Measurements from ENCODE around the gene SLC25A42.
"Not testable (repeated sequence)": the region's sequence is repeated elsewhere in the genome, so short reads cannot be mapped to it uniquely, and the experiment has no call there.

SLC25A42 gene

DNA sequence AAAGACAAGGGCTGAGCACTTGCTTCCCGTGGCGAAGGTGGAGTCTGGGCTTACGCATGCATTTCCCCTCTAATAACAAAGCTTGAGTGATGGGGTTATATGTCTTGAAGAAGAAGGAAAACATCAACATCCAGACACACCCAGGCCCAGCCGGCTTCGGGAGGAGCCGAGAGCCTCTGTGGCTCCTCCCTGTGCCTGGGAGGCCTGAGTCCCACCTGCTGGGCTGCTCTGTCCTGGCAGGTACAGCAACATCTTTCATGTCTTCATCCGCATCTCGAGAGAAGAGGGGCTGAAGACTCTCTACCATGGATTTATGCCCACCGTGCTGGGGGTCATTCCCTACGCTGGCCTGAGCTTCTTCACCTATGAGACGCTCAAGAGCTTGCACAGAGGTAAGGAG, 43.9 kb downstream of the SLC25A42 start:
- DNase-seq, result no peak

- DNase-seq, result no peak
Observed at GRCh38 chr19:19109601-19110000, 45.8 kb downstream of the SLC25A42 start.

DNA sequence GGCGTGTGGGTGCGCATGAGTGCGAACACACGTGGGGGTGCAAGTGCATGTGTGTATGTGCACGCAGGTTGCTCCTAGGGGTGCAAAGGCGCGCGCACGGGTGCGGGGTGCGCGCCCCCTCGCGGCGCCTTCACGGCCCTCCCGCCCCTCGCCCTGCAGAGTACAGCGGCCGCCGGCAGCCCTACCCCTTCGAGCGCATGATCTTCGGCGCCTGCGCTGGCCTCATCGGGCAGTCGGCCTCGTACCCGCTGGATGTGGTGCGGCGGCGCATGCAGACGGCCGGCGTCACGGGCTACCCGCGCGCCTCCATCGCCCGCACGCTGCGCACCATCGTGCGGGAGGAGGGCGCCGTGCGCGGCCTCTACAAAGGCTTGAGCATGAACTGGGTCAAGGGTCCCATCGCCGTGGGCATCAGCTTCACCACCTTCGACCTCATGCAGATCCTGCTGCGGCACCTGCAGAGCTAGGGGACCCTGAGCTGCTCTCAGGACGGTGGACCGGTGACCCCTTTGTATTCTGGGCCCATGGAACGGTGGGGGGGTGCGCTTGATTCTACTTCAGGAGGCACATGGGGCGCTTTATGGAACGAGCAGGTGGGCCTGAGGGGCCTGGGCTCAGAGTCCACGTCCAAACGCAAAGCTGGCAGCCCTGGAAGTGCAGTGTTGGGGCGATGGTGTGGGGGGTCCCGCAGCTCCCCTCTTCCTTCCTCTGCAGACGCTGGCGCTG, 46.8 kb downstream of the SLC25A42 start:
- peak in 1 of 2 donors; percentile 22 for DNase-seq

DNA sequence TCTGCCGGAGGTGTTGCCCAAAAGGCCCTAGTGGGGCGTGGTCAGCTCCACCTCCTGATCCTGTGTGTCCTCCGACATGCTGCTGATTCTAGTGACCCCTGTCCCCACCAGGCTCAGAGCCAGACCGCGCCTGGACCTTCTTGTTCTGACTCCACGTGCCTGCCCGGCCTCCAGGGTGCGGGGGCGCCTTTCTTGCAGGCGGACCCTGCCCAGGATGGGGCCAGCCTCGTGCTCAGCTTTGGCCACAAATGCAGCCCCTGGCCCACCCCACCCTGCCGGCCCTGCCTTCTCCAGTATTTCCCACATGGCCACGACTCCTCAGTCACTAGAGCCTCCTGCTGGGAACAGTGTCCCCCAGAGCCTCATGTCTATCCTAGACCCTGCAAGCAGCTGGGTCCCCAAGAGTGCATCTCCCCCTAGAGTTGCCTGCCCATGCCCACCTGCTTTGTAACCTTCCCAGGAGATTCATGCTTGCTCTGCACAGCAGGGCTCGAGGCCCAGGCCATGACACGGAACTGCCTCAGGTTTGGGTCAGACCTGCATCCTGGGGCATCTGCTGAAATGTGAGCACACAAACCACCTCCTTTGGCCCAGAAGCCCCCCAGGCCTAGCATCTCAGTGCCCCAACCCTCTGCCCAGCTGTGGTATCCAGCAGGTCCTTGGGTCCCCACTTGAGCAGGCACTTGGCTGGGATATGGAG, 47.5 kb downstream of the SLC25A42 start:
- no peak for DNase-seq

GRCh38 chr19:19111967-19112580, 48.3 kb downstream of the SLC25A42 start:
- no peak for DNase-seq

DNA sequence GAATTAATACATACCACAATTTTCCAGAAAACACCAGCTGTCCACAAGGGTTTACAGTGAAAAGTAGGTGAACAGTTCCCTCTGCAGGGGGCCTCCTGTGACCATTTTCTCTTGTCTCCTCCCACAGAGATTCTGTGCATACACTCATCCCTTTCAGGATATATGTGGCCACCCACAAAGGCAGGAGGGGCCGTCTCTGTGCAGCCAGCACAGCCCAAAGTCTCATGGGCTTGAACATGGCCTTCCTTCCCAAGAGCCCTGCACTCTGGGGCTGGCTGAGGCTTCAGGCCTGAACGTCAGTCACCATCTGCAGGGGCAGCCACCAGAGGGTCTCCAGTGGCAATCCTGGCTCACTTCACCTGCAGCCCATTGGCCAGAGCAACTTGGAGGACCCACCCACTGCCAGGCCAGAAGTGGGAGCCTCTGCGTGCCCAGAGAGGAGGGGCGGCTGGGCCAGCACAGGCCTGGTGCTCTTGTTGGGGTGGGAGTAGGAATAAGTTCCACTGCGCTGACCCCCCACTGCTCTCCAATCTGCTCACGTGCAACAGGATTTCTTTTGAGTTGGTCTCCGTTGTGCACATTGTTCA, 49.3 kb downstream of the SLC25A42 start:
- DNase-seq, result no peak

DNA sequence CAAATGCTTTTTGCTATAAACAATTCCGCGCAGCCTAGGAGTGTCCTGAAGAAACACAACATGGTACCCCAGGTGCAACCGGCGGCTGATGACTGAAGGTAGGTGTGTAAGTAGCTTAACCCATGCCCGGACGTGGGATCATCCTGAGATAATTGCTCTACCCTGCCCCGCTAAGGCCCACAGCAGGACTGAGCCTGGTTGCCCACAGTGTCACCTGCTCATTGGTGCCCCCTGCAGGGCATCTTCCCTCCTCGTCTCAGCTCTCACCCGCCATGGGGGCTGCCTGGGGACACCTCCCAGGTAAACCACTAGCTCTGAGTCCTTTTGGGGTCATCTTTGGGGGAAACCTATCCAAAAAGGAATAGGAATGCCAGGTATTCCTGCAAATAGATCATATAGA, 52.2 kb downstream of the SLC25A42 start:
- peak; percentile 24 to 54 for DNase-seq

GRCh38 chr19:19119325-19120237, 55.8 kb downstream of the SLC25A42 start:
- DNase-seq, result no peak

DNA sequence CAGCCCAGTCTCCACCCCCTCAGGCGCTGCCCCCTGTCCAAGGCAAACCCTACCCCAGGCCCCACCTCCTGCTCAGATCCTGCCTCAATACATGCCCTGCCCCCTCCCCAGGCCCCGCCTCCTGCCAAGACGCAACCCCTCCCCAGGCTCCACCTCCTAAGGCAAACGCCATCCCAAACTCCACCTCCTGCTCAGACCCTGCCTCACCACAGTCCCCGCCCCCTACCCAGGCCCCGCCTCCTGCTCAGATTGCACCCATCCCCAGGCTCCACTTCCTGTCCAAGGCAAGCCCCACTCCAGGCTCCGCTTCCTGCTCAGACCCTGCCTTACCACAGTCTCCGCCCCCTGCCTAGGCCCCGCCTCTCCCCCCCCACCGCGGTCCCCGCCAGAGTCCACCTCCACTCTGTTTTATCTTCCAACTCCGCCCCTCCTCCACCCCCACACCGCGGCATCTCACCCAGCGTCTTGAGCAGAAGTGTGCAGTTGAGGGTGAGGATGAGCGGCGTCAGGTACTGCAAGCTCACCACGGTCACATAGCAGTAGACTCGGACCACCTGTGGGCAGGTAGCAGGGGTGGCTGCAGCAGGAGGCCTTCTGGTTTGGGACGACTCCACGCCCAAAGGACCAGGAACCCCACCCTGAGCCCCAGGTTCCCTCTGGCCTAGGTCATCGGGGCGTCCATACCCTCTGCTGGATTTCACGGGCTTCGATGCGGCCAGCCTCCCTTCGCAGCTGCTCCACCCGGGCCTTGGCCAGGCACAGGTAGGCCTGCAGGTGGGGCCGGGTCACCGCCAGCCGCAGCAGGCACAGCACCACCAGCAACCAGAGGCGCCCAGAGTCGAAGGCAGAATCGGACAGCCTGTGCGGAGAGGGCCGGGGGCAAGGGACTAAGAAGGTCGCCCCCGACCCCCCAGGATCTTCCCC, 56.8 kb downstream of the SLC25A42 start:
- DNase-seq, result peak in 1 of 2 donors; percentile 22

DNA sequence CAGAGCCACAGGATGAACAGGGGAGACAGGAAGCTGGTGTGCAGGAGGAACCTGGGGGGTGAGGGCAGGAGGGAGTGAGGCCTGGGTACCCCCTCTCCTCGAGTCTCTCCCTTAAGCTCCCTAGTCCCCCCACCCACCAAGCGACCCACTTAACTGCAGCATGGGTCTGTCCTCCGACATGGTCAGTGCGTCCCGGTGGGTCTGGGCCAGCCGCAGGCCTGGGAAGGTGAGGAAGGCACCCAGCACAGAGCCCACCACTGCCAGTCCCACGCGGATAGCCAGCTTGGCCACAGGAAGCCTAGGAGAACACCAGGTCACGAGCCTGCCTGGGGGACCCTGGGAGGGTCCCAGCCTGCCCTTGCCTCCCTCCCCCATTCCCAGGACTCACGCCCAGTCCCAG, 57.6 kb downstream of the SLC25A42 start:
- no peak for DNase-seq

DNA sequence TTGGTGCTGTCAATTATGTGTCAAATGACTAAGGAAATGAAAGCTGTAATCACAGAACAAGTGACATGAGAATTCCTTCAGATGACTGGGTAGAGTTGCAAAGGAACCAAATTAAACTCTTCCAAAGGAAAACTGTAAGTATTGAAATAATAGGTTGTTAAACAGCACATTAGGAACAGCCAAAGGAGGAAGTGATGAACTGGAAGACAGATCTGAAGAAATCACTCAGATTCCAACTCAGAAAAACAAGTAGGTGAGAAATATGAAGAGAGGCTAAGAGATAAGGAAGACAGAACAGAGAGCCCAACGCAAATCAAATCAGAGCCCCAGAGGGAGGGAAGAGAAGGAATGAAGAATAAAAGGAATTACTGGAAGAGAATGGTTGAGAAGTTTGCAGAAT, 59.1 kb downstream of the SLC25A42 start:
- no peak for DNase-seq

GRCh38 chr19:19123386-19123785, 59.6 kb downstream of the SLC25A42 start:
- no peak for DNase-seq

GRCh38 chr19:19126102-19126501, 62.3 kb downstream of the SLC25A42 start:
- no peak for DNase-seq

DNA sequence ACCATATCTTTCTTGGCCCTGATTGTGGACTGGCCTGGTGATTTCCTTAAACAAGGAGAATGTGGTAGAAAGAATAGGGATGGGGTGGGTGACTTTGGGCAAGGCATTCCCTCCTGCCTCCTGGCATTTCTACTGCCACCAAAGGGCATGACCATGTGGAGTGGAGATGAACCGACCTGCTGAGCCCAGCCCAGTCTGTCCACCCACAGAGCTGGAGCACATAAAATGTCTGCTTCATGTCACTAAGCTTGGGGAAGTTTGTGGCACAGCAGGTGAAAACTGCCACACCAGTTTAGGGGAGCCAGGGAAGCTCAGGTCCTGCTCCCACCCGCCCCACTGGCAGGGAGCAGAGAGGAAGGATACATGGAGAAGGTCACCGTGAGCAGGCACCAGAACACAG, 68.2 kb downstream of the SLC25A42 start:
- no peak for DNase-seq

DNA sequence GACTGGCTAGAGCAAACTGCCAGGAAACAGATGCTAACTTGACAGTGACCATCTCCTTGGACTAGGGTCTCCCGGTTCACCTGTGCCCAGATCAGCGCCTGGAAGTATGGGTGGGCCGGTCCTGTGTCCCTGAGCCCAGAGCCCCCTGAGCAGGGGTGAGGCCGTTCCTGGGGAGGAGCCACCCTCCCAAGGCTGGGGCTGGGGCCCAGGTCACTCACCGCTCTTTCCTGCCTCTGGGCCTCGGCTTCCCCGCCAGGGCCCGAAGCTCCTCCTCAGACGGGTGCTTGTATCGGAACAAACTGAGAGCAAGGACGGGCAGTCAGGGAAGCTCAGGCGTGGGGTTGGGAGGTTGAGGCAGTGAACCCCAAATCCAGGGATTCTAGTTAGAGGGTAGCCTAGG, 69.1 kb downstream of the SLC25A42 start:
- DNase-seq, result no peak

- DNase-seq, result no peak
Observed at GRCh38 chr19:19133985-19134384, 70.2 kb downstream of the SLC25A42 start.

DNA sequence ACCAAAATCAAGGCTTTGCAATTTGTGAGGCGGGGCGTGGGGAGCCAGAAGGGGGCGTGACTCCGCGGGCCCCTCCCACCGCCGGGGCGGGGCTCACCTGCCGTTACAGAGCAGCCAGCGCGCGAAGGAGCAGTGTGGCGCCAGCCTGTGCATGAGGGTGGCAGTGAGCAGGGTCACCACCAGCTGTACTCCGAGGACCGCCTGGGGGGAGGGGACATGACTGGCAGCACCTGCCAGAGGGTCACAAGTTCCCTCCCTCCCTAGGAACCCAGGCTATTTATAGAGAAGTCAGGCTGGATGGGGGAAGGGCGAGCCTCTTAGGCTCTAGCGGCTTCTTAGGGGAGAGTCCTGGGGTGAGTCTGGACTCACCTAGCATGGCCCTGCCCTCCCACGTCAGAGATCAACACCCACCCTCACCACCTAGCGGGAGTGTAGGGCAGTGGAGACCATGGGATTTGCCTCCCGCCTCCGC, 70.9 kb downstream of the SLC25A42 start:
- DNase-seq, result peak; percentile 34 to 45

- DNase-seq, result not testable (repeated sequence)
Observed at GRCh38 chr19:19135713-19136112, 71.9 kb downstream of the SLC25A42 start.

DNA sequence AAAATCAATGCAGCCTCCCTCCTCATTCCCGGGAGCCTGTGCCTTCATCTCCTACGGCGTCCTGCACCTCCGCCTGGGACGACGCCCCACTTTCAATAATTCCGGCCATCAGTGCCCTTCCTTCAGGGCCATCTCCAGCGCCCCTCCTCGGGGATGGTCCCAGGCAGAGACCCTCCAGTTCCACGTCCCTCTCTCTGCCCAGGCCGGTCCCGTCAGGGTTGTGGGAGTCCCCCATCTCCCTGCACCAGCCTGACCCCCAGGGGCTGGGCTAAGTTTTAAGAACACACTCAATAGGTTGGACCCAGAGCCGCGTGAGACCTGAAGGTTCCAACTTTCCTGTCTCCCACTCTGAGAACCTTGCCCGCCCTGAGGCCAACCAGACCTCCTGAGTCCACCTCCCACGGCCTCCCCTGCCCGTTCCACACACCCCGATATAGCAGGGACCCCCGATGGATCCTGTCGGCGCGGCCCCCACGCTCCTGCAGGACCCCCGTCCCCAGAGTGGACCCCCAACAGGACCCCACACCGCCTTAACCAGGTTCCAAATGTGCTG, 73.8 kb downstream of the SLC25A42 start:
- no peak for DNase-seq

DNA sequence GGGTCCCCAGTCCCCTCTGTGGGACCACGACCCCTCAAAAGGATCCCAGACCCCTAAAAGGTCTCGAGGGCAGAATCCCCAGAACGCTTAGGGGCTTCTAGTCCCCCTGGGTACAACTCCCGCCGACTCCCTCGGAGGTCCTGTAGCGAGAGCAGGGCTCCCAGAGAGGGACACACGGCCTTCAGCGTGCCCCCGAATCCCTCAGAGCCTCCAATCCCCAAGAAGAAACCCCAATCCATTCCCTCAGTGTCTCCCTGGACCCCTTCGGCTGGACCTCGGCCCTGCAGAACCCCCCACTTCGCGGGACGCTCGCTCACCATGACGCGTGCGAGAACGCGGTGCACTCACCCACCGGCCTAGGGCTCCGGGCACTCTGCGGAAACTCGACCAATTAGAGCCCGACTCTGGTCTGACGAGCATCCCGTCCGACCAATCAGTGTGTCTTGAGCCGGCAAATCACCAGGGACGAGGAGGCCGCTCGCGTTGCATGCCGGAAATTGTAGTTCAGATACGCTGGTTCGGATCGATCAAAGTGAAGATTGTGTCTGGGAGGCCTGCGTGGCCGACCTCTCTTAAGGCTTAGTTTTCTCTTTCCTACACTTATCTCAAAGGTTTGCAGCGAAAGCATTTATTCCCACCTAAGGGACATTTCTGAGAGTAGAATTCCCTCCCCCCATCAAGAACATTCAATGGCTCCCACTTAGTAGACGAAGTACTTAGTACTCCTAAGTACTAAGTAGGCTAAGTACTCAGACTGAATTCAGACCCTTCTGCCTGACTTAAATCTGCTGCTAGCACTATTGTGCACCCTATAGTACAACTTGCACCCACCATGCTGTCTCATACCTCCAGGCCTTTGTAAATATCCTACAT, 74.6 kb downstream of the SLC25A42 start, which contains the start of gene TMEM161A:
Gene TMEM161A, minus strand, starts transcription at position 370 of the 873 bp plus-strand sequence. Its CDS starts 50 bp downstream, at position 320.
- DNase-seq, result peak; percentile 96 to 98

All from CD4-positive, alpha-beta T cell treated with Interferon alpha-2 for 1 hour (primary cell).